GM12878 (cell line): ENCODE data around the gene TEC.

Experiments
- BCL11A ChIP-seq: IDR thresholded peaks from 2 replicates; pipeline ENCODE4 v1.6.1; 2011; ENCODE audit warnings: low read depth, low read length
- CBX5 ChIP-seq: sonication (generic); IDR thresholded peaks from 2 replicates; pipeline ENCODE4 v1.6.1; 2016; ENCODE audit warnings: low read depth, moderate library complexity, mild to moderate bottlenecking, inconsistent platforms
- CTCF ChIP-seq, 3 experiments: IDR thresholded peaks in 2 of 3; conservative IDR thresholded peaks in 1 of 3; 2 replicates each; pipeline ENCODE4 v1.5.1; 2011; ENCODE audit warnings: low read depth in 3 of 3, low read length in 3 of 3, mild to moderate bottlenecking in 3 of 3, control low read depth in 2 of 3, moderate library complexity in 2 of 3, inconsistent platforms in 1 of 3, mixed read lengths in 1 of 3; ENCODE audit not compliant: control insufficient read depth in 2 of 3, insufficient read depth in 1 of 3; ENCODE audit errors: extremely low read depth in 1 of 3
- EGR1 ChIP-seq, 2 experiments: IDR thresholded peaks; 1 replicate in 1 of 2; 2 replicates in 1 of 2; pipeline ENCODE4 v1.6.1; 2011 to 2012; ENCODE audit warnings: low read depth in 2 of 2, low read length in 2 of 2, borderline replicate concordance in 1 of 2, mild to moderate bottlenecking in 1 of 2, moderate library complexity in 1 of 2
- HDAC6 ChIP-seq: fragments of 200-600 bp; sonication (generic); IDR thresholded peaks from one replicate; pipeline ENCODE4 v1.8.0; 2017; ENCODE audit warnings: antibody characterized with exemption; ENCODE audit not compliant: unreplicated experiment
- JUND ChIP-seq: IDR thresholded peaks from 2 replicates; pipeline ENCODE4 v1.6.1; 2012; ENCODE audit warnings: low read depth, mild to moderate bottlenecking, low read length, improper control_type of control experiment, moderate library complexity
- MAX ChIP-seq: IDR thresholded peaks from 2 replicates; pipeline ENCODE4 v1.6.1; 2012; ENCODE audit warnings: low read depth, low read length, improper control_type of control experiment
- NBN ChIP-seq: fragments of 450-650 bp; IDR thresholded peaks from 2 replicates; pipeline ENCODE4 v1.6.1; 2016
- NR2C2 ChIP-seq: IDR thresholded peaks from 2 replicates; pipeline ENCODE4 v1.6.1; 2011; ENCODE audit warnings: borderline replicate concordance, low read depth; ENCODE audit not compliant: control insufficient read depth, insufficient read length
- POLR2A ChIP-seq: IDR thresholded peaks from 2 replicates; pipeline ENCODE4 v1.6.1; 2011; ENCODE audit warnings: low read depth, mild to moderate bottlenecking, low read length
- POLR2AphosphoS5 ChIP-seq: IDR thresholded peaks from 2 replicates; pipeline ENCODE4 v1.6.1; 2011; ENCODE audit warnings: mild to moderate bottlenecking, low read length, inconsistent platforms
- RBBP5 ChIP-seq: fragments of 200-600 bp; sonication (generic); conservative IDR thresholded peaks from 2 replicates; pipeline ENCODE4 v1.6.1; 2016
- ZNF274 ChIP-seq: IDR thresholded peaks from one replicate; pipeline ENCODE4 v1.8.0; 2011; ENCODE audit not compliant: insufficient read length, insufficient read depth

- TF ChIP-seq ZNF274: no peak
- no peak for TF ChIP-seq POLR2A
- no peak for TF ChIP-seq NBN
- no peak for TF ChIP-seq HDAC6
- no peak for TF ChIP-seq JUND
- TF ChIP-seq CBX5: no peak
- no peak for TF ChIP-seq CTCF (IDR thresholded peaks at IDR 0.05 in 2 of 3, conservative IDR thresholded peaks at IDR 0.05 in 1 of 3; ENCODE audit: control insufficient read depth in 2 of 3, extremely low read depth in 1 of 3, insufficient read depth in 1 of 3, low read depth in 3 of 3, low read length in 3 of 3)
- no peak for TF ChIP-seq POLR2AphosphoS5
- TF ChIP-seq RBBP5: no peak
- no peak for TF ChIP-seq NR2C2
- TF ChIP-seq MAX: no peak
- TF ChIP-seq BCL11A: no peak
- no peak for TF ChIP-seq EGR1 (IDR thresholded peaks at IDR 0.05; ENCODE audit: borderline replicate concordance in 1 of 2, low read depth in 2 of 2, low read length in 2 of 2)
Measured at GRCh38 chr4:48297256-48297846, 27.7 kb upstream of the TEC start.
